PC-9 (cell line): Measurements from ENCODE around the gene PHF20. TPM values are rescaled to one million over a fixed set of nuclear protein-coding genes. Genes with fewer than 3 reads are reported as not detected.

Experiments
- BruUV-seq: library from RNA; stranded (reverse); fragments of 400-500 nt; replicated peaks from 2 replicates; lab custom pipeline; 2021; lab: Mats Ljungman, UMichigan
- CTCF ChIA-PET: fragments of 300-600 bp; sonication (Branson Sonifier 250); formaldehyde crosslinking; loops from one replicate; lab custom pipeline; 2022; ENCODE audit warnings: antibody characterized with exemption; lab: Charles Lee
- POLR2A ChIA-PET: fragments of 300-600 bp; sonication (Branson Sonifier 250); formaldehyde crosslinking; loops from one replicate; lab custom pipeline; 2022; ENCODE audit warnings: antibody characterized with exemption; ENCODE audit not compliant: unreplicated experiment; lab: Charles Lee
- DNase-seq, 2 experiments: peaks; one replicate each; pipeline versions ENCODE4 v3.0.0 to v3.0.0-alpha.2; 2015 to 2022; ENCODE audit warnings: mixed read lengths in 1 of 2
- H2AFZ ChIP-seq: fragments of 200-600 bp; sonication (generic); 2 replicates; pipeline ENCODE4 v1.8.1; 2017; ENCODE audit warnings: antibody characterized with exemption
- H3F3A ChIP-seq: fragments of 200-600 bp; sonication (generic); 2 replicates; pipeline ENCODE4 v1.8.1; 2017; ENCODE audit warnings: antibody characterized with exemption, mild to moderate bottlenecking, low read depth; ENCODE audit not compliant: insufficient read depth
- H3K27ac ChIP-seq: fragments of 200-600 bp; sonication (generic); 2 replicates; pipeline ENCODE4 v1.6.1; 2016; ENCODE audit warnings: mixed run types
- H3K27me3 ChIP-seq: fragments of 200-600 bp; sonication (generic); 2 replicates; pipeline ENCODE4 v1.6.1; 2016; ENCODE audit warnings: low read depth, mixed run types; ENCODE audit not compliant: insufficient read depth
- H3K36me3 ChIP-seq: fragments of 200-600 bp; sonication (generic); 2 replicates; pipeline ENCODE4 v1.6.1; 2016; ENCODE audit warnings: low read depth, mixed run types
- H3K4me1 ChIP-seq: fragments of 200-600 bp; sonication (generic); replicated peaks from 2 replicates; pipeline ENCODE4 v1.6.1; 2016; ENCODE audit warnings: mixed run types; ENCODE audit not compliant: insufficient read depth
- H3K4me2 ChIP-seq: fragments of 200-600 bp; sonication (generic); 2 replicates; pipeline ENCODE4 v1.6.1; 2017; ENCODE audit warnings: mixed run types
- H3K4me3 ChIP-seq: fragments of 200-600 bp; sonication (generic); 2 replicates; pipeline ENCODE4 v1.6.1; 2016; ENCODE audit warnings: mixed run types
- H3K79me2 ChIP-seq: fragments of 200-600 bp; sonication (generic); 2 replicates; pipeline ENCODE4 v1.6.1; 2017; ENCODE audit warnings: low read depth, mixed run types
- H3K9me2 ChIP-seq: fragments of 200-600 bp; sonication (generic); 2 replicates; pipeline ENCODE4 v1.8.1; 2017; ENCODE audit warnings: mild to moderate bottlenecking; ENCODE audit not compliant: insufficient read depth
- H3K9me3 ChIP-seq: fragments of 200-600 bp; sonication (generic); 2 replicates; pipeline ENCODE4 v1.8.1; 2016; ENCODE audit warnings: low read depth; ENCODE audit not compliant: insufficient read depth
- H4K20me1 ChIP-seq: fragments of 200-600 bp; sonication (generic); 2 replicates; pipeline ENCODE4 v1.8.1; 2017; ENCODE audit not compliant: insufficient read depth
- EZH2 ChIP-seq: fragments of 200-600 bp; sonication (generic); IDR thresholded peaks from 2 replicates; pipeline ENCODE4 v1.8.0; 2017; ENCODE audit warnings: antibody characterized with exemption, low read depth
- intact Hi-C: fragments of 100-400 bp; cut with micrococcal nuclease; formaldehyde crosslinking; loops from one replicate; pipeline ENCODE4 v1.10.0; 2022; ENCODE audit not compliant: unreplicated experiment
- total RNA-seq: library from RNA; stranded (reverse); gene quantifications from 2 replicates; pipeline ENCODE4 v1.2.3, GENCODE V29; 2021
- TF ChIP-seq, protein P1 (sequence below): fragments of 200-600 bp; sonication (generic); conservative IDR thresholded peaks from 2 replicates; pipeline ENCODE4 v1.6.1; 2017; ENCODE audit warnings: mixed run types, antibody characterized with exemption, mild to moderate bottlenecking, moderate library complexity

Gene PHF20
- total RNA-seq, 1 experiment from 2014 or later = 59.8 TPM

DNA sequence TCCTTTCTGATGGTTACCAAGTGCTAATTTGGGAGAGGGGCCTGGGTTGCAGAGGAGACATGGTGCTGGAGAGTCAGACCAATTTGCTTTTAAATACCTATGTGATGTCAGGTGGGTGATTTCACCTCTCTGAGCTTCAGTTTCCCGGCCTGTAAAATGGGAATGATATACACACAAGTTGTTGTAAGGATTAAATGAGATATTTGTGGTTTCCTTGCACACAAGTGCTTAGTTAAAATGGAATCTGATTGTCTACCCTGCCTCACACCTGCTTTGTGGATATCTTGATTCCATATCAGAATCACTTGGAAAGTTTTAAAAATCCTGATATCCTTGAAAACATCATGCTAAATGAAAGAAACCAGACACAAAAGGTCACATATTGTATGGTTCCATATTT, 138.0 kb downstream of the PHF20 start:
- Histone ChIP-seq H3K4me1 (no peaks in the 10 kb centered on the region), H3K27me3 (no peaks in the 10 kb centered on the region), H3K9me3 (no peaks in the 10 kb centered on the region), H3K27ac (no peak overlapping the region), H3K9me2 (no peaks in the 10 kb centered on the region), H3K4me3 (no peak overlapping the region), H4K20me1 (no peaks in the 10 kb centered on the region), H3K79me2 (no peaks in the 10 kb centered on the region), H3K4me2 (no peak overlapping the region), H2AFZ (no peak overlapping the region), H3F3A (no peaks in the 10 kb centered on the region), H3K36me3 (0 out of 2 replicates have a peak, but pooled peaks cover 6% of the 10 kb centered on the region)
- CTCF ChIA-PET = interaction anchor here (0.6 kb wide), 1 partner anchor 172 kb away, joined by 11 read pairs; no protein-coding TSS in a partner anchor
- no peak for DNase-seq
- no TSS peak for BruUV-seq
- TF ChIP-seq EZH2 = no peak
- TF ChIP-seq, protein P1, sequence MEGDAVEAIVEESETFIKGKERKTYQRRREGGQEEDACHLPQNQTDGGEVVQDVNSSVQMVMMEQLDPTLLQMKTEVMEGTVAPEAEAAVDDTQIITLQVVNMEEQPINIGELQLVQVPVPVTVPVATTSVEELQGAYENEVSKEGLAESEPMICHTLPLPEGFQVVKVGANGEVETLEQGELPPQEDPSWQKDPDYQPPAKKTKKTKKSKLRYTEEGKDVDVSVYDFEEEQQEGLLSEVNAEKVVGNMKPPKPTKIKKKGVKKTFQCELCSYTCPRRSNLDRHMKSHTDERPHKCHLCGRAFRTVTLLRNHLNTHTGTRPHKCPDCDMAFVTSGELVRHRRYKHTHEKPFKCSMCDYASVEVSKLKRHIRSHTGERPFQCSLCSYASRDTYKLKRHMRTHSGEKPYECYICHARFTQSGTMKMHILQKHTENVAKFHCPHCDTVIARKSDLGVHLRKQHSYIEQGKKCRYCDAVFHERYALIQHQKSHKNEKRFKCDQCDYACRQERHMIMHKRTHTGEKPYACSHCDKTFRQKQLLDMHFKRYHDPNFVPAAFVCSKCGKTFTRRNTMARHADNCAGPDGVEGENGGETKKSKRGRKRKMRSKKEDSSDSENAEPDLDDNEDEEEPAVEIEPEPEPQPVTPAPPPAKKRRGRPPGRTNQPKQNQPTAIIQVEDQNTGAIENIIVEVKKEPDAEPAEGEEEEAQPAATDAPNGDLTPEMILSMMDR = no peak
- intact Hi-C loops = no loop called here
- POLR2A ChIA-PET = interaction anchor here (0.7 kb wide), 1 partner anchor 14 kb away, joined by 3 read pairs; no protein-coding TSS in a partner anchor

DNA sequence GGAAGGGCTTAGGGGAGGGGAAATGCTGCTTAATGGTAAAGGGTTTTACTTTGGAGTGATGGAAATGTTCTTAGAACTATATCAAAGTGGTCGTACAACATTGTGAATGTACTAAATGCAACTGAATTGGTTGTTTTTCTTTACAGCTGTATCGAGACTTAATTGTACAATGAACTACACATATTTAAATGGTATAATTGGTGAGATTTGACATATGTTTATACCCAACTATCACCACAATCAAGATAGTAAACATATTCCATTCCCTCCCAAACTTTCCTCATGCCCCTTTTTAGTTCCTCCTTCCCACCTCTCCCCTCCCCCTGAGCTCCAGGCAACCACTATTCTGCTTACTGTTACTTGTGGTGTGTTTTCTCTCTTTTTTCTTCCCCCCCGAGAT, 138.4 kb downstream of the PHF20 start:
- H3K4me3 ChIP-seq = no peak overlapping the region
- H2AFZ ChIP-seq = no peak overlapping the region
- no peaks in the 10 kb centered on the region for H3K79me2 ChIP-seq
- ChIA-PET POLR2A (no interaction called here), CTCF (interaction anchor here (0.6 kb wide), 1 partner anchor 173 kb away, joined by 11 read pairs; no protein-coding TSS in a partner anchor)
- no peaks in the 10 kb centered on the region for H4K20me1 ChIP-seq
- no peak for TF ChIP-seq EZH2
- TF ChIP-seq, protein P1 = no peak
- 0 out of 2 replicates have a peak, but pooled peaks cover 6% of the 10 kb centered on the region for H3K36me3 ChIP-seq
- no peaks in the 10 kb centered on the region for H3K9me3 ChIP-seq
- H3K4me1 ChIP-seq = no peaks in the 10 kb centered on the region
- BruUV-seq = no TSS peak
- no peaks in the 10 kb centered on the region for H3F3A ChIP-seq
- intact Hi-C loops = no loop called here
- H3K27ac ChIP-seq = no peak overlapping the region
- no peaks in the 10 kb centered on the region for H3K9me2 ChIP-seq
- H3K4me2 ChIP-seq = no peak overlapping the region
- no peaks in the 10 kb centered on the region for H3K27me3 ChIP-seq
- DNase-seq = no peak

DNA sequence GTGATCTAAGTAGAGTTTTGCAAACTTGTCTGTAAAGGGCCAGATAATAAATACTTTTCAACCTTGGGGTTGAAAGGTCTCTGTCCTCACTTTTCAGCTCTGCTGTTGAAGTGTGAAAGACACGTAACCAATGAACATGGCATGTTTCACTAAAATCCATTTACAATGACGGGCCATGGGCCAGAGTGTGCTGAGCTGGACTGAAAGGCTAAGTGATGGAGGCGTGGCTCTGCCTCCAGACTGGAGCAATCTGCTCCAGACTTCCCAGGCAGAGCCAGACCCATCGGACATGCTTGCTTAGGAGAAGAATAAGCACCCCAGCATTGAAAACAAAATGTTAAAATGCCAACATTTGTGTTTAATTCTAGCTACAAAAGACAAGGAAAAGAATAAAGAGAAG, 141.1 kb downstream of the PHF20 start:
- TF ChIP-seq EZH2 = no peak
- TF ChIP-seq, protein P1 = no peak
- Histone ChIP-seq H3K27me3 (no peaks in the 10 kb centered on the region), H4K20me1 (no peaks in the 10 kb centered on the region), H3K4me2 (no peak overlapping the region), H3K9me3 (no peaks in the 10 kb centered on the region), H3K27ac (no peak overlapping the region), H3K79me2 (no peaks in the 10 kb centered on the region), H3K4me3 (no peak overlapping the region), H3K9me2 (no peaks in the 10 kb centered on the region), H3F3A (no peaks in the 10 kb centered on the region), H3K36me3 (0 out of 2 replicates have a peak, but pooled peaks cover 6% of the 10 kb centered on the region), H3K4me1 (no peaks in the 10 kb centered on the region), H2AFZ (no peak overlapping the region)
- no TSS peak for BruUV-seq
- POLR2A ChIA-PET = interaction anchor here (0.7 kb wide), 1 partner anchor 57 kb away, joined by 5 read pairs; no protein-coding TSS in a partner anchor
- DNase-seq = no peak
- CTCF ChIA-PET = no interaction called here
- intact Hi-C loops = no loop called here
